HG02759 (cell line): ENCODE data around the gene SARNP.
A peak's percentile ranks its signal among the peaks of the same experiment; 100 is the strongest.

Experiments used
- ATAC-seq: cut with Tn5 transposase; IDR thresholded peaks from one replicate; pipeline ENCODE4 v1.9.1; 2021; ENCODE audit warnings: mild to moderate bottlenecking, moderate library complexity; ENCODE audit not compliant: unreplicated experiment

SARNP gene

DNA sequence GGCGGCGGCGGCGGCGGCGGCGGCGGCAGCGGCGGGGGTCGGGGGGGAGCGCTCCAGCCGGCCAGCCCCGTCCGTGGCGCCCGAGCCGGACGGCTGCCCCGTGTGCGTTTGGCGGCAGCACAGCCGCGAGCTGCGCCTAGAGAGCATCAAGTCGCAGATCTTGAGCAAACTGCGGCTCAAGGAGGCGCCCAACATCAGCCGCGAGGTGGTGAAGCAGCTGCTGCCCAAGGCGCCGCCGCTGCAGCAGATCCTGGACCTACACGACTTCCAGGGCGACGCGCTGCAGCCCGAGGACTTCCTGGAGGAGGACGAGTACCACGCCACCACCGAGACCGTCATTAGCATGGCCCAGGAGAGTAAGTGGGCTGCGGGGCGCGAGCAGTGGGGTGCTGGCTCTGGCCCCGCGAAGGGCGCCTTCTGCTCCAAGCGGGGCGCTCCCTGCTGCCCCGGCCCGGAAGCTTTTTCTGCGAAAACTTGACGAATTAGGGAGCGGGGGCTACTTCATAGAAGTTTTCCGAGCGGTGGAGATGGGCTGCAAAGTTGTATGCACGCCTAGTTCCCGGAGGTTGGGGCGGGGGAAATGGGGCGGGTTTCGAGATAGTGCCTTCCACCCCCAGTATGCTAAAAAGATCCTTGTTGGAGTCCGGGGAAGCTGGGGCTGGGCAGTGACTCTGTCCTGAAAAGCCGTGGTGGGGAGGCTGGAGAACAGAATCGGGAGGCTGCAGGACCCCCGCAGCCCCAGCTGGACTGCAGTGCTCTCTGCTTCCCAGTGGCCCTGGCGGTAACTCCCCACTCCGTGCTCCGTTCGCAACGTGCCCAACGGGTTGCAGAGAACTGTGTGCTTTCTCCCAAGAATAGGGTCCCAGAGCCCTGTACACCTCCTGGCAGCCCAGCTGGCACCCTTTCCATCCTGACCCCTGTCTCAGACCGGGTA is 73.9 kb downstream of the SARNP start:
- ATAC-seq, result peak; percentile 61

DNA sequence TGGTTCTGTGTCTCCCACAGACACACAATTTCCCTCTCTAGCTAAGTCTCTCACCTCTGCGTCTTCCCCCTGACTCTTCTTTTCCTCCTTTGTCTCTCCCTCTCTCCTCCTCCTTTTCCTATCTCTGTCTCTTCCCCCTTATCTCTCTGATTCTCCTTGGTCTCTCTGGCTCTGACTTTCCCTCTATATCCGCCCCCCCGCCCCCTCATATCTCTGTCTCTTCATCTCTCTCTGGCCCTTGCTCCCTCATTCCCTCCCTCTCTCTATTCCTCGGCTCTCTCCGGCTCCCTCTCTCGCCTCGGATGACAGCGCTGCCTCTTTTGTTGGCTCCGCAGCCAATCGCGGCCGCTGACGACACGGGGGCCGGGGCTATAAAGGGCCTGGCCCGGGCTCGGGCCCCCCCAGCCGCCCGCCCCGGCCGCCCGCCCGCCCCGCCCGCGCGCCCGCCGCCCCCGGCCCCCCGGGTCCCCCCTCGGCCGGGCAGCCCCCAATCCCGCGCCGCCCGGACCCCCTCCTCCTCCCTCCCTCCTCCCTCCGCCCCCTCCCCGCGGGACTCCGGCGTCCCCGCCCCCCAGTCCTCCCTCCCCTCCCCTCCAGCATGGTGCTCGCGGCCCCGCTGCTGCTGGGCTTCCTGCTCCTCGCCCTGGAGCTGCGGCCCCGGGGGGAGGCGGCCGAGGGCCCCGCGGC is 74.7 kb downstream of the SARNP start, which contains the start of gene GDF11:
Gene GDF11, plus strand, starts transcription at position 404 of the 687 bp plus-strand sequence. Its CDS starts 195 bp downstream, at position 599.
- ATAC-seq, result peak; percentile 42

DNA sequence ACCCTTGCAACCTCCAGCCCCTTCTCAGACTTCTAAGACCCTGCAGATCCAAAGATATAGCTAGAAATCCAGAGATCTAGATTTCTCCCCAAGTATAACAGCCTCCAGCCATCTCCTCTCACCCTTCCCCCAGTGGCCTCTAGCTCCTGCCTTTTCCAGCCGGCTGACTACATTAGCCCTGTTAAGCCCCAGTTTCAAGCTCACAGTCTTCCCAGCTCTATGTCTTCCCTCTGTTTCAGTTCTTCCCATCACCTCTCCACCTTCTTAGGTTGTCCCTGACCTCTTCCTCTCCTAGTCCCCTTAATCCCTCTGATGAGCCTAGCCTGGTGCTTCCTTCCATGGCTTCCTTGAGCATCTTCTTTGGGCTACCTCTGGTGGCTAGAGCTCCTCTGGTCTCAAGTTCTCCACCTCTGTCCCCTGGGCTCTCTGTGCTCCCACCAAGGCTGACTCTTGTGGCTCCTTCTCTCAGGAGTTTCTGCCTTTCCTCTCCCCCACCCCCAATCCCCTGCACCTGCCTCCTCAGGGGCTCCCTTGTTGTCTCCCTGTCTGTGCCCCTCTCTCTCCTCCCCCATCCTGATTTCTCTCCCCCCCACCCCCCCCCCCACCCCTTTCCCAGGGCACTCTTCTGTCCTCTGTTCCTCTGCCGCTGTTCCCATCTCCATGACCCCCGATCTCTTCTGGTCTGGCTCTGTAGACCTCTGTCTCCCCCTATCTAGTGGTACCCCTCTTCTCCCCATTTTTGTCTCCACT is 75.4 kb downstream of the SARNP start:
- no peak for ATAC-seq

DNA sequence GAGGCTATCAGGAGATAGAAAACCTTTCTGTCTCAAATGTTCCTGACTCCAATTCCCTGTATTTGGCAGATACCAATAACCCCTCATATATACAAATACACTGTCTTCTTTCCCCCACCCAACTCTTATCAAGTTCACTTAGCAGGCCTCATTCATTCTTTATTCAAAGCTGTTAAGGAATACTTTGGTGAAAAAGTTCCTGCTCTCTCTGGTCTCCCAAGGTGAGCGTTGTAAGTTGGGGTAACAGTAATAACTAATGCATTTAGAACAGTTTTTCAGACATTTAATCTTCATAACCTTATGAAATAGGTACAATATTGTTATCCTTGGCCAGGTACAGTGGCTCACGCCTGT is 78.5 kb downstream of the SARNP start:
- ATAC-seq, result no peak

DNA sequence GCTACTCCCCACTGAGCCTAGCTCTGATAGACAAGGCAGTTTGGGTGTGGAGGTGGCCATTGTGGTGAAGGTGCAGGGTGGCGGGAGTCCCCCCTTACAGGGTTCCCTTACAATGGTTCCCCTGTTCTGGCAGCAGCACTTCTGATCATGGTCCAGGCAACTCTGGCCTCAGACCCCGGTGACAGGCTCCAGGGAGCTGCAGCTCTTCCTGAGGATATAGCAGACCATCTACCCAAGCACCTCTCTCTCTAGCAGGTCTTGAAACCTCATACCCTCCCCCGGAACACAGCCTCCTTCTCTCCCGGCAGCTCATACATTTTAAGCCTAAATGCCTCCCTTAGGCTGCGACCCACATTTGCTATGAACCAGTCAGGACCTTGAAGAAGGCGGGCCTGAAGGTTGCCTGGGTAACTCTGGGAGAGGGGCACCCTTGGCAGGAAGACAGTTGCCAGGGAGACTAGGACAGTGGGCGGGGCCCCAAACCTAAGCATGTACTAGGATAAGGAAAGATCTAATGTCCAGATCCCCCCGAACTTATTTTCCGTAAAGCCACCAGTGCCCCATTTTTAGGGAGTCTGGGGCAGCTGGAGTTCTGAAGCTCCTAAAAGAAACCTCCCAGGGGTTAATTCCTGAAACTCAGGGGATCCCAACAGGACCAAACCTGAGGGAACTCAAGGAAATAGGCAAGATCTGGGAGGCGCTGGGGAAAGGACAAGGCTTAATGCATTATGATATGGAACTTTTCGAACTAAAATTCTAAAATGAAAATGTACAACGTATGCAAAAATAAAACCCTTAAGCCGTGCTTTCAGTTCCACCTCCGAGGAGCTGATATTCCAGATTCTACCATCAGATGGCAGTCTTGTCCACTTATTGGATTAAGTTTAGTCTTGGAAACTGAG is 79.2 kb downstream of the SARNP start:
- ATAC-seq, result peak; percentile 86

DNA sequence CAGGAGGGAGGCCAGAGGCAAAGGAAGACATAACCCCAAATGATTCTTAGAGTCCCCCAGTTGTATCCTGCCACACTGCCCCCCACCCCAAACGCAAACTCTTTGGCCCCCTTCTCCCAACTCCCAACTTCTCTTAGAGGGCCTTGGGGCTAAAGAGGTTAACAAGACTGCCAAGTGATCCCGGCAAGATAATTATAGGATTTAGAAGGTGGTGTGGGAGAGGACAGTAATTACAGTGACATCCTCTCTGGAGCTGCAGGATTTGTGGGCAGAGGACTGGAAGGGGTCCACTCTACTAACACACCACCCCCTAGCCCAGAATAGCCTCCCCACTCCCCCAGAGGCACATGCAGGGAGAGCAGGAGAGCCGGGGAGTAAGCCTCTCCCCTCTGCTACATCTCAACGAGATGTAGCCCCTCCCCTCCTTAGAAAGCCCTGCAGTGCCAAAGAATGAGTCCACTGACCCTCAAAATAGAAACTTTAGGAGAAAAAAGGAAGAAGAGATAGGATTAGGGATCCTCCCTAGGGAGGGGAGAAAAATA is 79.9 kb downstream of the SARNP start:
- peak; percentile 14 for ATAC-seq

DNA sequence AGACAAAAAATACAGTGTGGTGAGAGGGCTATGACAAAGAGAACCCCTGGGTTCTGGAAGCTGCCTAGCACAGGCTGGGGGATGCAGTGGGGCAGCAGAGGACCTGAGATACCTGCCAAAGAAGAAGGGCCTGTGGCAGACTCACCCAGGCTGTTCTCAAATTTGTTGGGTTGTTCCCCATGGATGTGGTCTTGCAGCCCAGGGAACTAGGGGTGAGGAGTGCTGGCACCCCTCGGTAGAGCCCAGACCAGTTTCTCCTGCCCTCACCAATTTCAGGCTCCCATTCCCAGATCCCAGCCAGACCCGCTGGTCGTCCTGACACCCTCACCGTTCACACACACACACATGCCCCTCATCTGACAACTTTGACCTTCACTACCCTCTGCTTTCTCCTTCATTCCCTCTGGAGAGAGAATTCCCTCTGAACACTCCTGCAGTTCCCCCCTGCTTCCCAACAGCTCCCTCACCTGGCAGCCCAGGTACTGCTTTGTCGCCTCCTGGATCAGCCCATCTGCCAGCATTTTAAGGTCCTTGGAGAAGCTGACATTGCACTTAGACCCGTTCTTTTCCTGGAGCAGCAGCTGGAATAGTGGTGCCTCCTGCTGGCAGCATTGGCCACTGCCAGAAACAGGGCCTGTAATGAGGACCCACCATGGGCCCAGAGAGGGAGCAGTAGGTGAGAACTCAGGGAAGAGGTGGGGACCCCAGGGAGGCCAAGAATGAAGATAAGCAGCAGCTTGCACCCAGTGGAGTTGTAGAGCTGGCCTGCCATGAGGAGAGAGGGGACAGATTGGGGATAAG is 80.5 kb downstream of the SARNP start:
- peak; percentile 34 for ATAC-seq

DNA sequence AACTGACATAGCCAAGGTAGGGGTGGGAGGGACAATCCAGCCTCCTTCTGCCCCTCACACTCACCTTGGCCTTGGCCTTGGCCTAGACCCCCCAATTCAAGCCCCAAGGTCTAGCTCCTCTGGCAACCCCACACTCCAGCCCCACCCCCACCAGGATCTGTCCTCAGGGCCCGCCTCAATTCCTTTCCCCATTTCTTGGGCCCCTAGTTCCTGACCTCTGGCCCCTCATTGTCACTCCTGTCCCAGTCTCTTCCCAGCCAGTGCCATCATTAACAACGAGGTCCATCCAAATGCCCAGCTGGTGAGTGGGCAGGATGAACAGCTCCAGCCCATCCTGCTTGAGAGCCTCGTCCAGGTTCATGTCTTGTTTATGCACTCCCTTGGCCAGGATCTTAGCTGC is 81.4 kb downstream of the SARNP start:
- no peak for ATAC-seq

DNA sequence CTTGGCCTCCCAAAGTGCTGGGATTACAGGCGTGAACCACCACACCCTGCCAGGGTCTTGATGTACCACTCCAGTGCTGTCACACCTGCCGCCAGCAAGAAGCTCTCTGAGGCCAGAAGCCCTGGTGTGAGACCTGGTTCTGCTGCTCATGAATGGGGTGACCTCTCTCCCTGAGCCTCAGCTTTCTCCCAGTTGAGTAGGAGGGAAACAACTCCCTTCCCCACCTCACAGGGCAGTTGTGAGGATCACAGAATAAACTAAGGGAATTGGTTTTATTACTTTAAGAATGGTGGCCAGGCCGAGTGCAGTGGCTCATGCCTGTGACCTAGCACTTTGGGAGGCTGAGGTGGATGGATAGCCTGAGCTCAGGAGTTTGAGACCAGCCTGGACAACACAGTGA is 82.9 kb downstream of the SARNP start:
- ATAC-seq, result no peak

DNA sequence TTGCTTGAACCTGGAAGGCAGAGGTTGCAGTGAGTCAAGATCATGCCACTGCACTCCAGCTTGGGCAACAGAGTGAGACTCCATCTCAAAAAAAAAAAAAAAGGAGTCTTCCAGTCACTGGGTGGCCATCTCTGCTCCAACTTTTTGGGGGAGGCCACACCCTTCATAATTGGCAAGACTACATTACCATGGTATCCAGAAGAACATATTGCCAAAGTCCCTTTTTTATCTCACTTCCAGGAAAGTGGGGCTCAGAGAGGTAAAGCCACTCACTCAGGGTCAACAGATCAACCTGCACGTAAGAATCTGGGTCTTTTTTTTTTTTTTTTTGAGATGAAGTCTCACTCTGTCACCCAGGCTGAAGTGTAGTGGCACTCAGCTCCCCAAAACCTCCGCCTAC is 83.7 kb downstream of the SARNP start:
- ATAC-seq, result no peak

DNA sequence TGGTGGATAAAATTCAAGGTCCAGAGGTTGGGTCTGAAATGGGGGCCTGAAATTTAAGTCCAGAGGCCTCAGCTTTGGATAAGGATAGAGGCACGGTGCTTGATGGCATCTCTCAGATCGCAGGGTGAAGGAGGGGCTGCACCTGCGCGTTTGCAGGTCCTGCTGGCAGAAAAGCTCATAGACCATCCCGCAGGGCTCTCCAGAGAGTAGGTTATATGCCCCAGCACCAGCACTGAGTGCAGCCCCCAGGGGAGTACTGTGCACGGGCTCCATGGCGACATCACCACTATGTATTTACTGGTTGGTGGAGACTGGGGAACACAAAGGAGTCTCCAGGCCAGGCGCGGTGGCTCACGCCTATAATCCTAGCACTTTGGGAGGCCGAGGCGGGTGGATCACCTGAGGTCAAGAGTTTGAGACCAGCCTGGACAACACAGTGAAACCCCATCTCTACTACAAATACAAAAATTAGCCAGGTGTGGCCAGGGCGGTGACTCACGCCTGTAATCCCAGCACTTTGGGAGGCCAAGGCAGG is 84.4 kb downstream of the SARNP start:
- no peak for ATAC-seq

DNA sequence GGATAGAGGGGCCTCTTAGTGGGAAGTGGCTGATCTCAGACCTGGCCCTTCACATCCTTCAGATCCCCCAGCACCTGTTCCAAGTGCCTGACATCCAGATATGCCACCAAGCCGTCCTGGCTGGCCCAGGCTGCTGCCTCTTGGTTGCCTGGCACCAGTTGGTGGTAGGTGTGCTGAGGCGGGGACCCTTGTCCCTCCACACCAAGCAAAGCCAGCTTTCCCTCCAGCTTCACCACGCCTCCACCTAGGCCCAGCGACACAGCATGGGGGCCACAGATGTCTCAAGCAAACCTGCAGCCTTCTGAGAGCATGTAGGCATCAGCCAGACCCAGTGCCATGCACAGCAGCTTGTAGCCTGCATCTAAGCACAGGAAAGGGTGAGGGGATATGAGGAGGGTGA is 85.2 kb downstream of the SARNP start:
- no peak for ATAC-seq

DNA sequence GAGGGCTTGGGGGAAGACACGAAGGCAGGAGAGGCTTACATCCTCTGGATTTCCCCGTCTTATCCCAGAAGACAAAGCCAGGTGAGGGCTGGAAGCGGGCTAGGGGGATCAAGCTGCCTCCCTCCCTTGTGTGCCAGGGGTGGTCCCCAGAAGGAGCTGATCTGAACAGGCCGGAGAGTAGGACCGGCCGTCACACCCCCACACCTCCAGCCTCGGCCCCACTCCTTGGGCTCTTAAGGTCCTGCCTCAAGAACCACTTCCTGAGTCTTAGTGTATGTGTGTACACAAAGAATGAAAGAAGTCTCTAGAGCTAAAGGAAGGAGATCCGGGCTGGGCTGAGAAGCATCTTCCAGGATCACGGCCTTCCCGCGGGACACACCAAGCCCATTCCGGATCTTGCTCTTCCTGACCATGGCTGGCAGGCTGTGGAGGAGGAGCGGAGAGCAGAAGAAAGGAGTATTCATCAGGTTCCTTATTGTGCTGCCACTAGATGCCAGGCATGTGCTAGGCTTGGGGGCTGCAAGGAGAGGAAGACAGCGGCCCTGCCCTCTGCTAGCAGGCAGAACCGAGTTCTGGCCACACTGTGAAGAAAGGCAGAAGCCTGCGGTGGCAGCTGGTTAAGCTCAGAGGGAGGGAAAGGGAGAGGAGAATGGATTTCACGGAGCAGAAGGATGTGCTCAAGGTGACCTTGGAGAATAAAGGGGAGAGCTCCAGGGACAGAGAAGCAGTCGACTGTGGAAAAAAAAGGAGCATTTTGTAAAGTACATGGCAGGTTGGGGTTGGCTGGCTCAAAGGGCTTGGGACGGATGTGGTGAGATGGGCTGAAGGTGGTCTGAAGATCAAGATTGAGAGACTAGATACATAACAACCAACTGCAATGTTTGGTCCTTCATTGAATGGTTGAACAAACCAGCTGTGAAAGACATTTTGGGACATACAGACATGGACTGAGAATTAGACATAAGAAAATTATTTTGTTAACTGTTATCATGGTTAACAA is 87.4 kb downstream of the SARNP start:
- peak; percentile 42 for ATAC-seq

DNA sequence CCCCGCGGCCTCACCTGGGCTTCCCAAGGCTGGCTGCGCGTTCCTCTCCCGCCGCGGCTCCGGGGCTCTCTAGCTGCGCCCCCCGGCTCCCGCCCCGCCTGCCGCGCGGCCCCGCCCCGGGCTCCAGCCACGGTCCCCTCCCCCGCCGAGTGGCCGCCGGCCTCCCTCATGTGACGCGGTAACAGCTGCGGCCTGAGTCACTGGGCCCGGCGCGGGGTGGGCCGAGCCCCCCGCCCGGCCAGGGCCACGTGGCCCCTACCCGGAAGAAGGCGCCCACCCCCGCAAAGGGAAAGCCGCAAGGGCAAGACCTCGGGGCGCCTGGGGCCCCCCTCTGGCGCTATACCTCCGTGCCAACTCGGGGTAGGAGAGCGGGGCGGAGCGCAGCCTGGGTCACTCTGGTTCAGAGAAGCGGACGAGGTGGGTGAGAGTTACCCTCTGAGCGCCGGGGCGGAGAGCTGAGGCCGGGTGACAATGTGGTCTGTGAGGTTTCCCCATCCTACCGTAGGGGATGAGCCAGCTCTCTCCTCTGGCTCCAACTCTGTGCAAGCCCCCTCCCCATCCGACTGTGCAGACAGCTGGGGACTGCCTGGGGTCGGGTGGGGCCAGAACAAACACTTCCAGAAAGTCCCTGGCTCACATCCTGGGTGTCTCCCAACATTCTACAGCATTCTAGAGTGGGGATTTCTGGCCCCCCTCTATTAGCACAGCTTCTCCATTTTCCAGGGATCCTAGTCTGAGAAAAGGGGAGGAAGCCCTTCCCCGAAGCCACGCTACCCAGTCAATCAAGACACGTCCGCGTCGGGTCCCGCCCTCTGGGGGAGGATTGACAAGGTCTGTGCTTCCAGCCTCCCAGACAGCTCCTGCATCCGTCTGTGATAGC is 88.3 kb downstream of the SARNP start, which contains the start of gene CD63:
Gene CD63, minus strand, starts transcription at position 71 of the 880 bp plus-strand sequence. CDS start 668 bp downstream, outside the sequence.
- peak; percentile 75 for ATAC-seq

DNA sequence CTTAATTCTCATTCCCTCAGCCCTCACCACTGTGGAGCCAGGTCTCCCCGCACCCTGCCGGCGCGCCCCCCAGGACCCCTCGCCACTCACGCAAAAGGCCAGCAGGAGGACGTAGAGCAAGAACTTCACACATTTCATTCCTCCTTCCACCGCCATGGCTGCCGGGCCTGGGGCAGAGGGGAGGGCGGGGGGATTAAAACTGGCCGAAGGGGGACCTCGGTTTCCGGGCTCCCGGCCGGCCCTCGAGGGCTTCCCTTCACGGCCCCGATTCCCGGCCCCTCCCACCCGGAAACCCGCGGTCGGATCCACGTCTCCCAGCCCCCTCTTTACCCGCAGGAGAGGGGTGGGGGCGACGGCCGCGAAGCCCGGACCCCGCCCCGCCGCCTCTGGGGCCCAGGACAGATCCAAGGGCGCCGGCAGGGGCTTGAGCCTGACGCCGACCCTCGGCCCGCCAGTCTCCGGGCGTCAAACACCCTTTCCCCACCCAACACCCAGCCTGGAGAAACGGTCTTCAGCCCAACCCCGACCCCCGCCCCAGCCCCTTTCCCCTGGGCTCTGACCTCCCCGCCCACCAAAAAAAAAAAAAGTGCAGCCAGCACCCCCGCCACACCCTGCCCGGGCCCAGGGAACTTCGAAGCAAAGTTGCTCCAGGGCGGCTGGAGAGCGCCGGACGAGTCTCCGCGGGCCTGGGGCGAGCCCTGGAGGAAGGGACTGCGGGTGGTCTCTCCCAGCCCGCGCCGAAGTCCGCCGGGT is 89.2 kb downstream of the SARNP start:
- ATAC-seq, result peak; percentile 2

DNA sequence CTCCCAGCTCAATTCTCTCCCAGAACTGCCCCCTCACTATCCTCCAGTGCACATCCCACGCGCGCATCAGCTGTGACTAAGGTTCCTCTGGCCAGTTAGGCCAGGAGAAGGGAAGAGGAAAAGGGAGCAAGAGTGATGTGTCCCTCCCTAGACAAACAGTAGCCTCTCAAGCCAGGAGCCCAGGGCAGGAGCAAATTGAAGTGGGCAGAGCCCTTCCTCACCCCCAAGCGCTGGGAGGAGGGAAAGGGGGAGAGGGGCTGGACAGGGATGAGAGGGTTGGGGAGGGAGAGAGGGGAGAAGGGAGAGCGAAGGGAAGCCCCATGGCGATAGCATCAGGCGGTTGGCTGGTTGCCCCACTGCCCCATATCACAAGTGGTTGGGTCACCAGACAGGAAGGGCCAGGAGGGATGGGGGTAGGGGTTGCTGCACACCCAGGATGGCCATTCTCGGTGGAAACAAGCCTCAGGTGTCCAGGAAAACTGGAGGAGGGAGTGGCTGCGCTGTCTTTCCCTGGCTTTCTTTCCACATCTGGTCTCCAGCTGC is 89.8 kb downstream of the SARNP start:
- ATAC-seq, result no peak
